GM12878 (cell line): ENCODE results near the gene PKN3. TPM values are rescaled to one million over a fixed set of nuclear protein-coding genes. Genes with fewer than 3 reads are reported as not detected.

Experiments
- ATAC-seq: fragments of 200-7000 bp; cut with Tn5 transposase; 3 replicates; pipeline ENCODE4 v1.9.1; 2020; ENCODE audit warnings: mild to moderate bottlenecking, moderate library complexity
- BruUV-seq: library from RNA; stranded (reverse); fragments of 400-500 nt; replicated peaks from 2 replicates; lab custom pipeline; 2021; lab: Mats Ljungman, UMichigan
- CTCF ChIA-PET: fragments of 300-600 bp; sonication (Branson Sonifier 250); formaldehyde crosslinking; extraction: SDS; loops from one replicate; lab custom pipeline; 2021; ENCODE audit warnings: inconsistent platforms; lab: Yijun Ruan, JAX
- POLR2A ChIA-PET: fragments of 350-600 bp; formaldehyde crosslinking; extraction: SDS; loops from one replicate; lab custom pipeline; 2021; ENCODE audit warnings: inconsistent platforms; lab: Charles Lee
- RAD21 ChIA-PET: fragments of 300-600 bp; sonication (Branson Sonifier 250); formaldehyde crosslinking; loops from one replicate; lab custom pipeline; 2023; ENCODE audit warnings: antibody characterized with exemption; ENCODE audit not compliant: unreplicated experiment; lab: Charles Lee
- SMC1A ChIA-PET: fragments of 300-600 bp; sonication (Branson Sonifier 250); formaldehyde crosslinking; loops from one replicate; lab custom pipeline; 2023; ENCODE audit not compliant: unreplicated experiment, uncharacterized antibody; lab: Charles Lee
- DNase-seq: peaks from one replicate; pipeline ENCODE4 v3.0.0-alpha.2; 2011; ENCODE audit warnings: low read depth, low spot score
- FAIRE-seq: peaks from 3 replicates; lab custom pipeline; 2011; peaks lifted over from hg19 to GRCh38; lab: Jason Lieb, UNC
- H2AFZ ChIP-seq: 2 replicates; pipeline ENCODE4 v1.6.0; 2011; ENCODE audit warnings: low read depth, low read length, control low read depth; ENCODE audit not compliant: control insufficient read depth
- H3K27ac ChIP-seq: 2 replicates; pipeline ENCODE4 v1.5.1; 2011; ENCODE audit warnings: control low read depth; ENCODE audit not compliant: control insufficient read depth, insufficient read depth
- H3K27me3 ChIP-seq, 2 experiments: replicated peaks in 1 of 2; 2 replicates each; pipeline versions ENCODE4 v1.6.0 to v1.6.1; 2011; ENCODE audit warnings: low read length in 1 of 2; ENCODE audit not compliant: control insufficient read depth in 2 of 2, insufficient read depth in 2 of 2
- H3K36me3 ChIP-seq, 2 experiments: 2 replicates each; pipeline ENCODE4 v1.5.1; 2011; ENCODE audit warnings: low read length in 1 of 2; ENCODE audit not compliant: control insufficient read depth in 2 of 2, insufficient read depth in 2 of 2
- H3K4me1 ChIP-seq: 2 replicates; pipeline ENCODE4 v1.6.1; 2011; ENCODE audit warnings: mild to moderate bottlenecking, low read length, moderate library complexity, mixed read lengths; ENCODE audit not compliant: control insufficient read depth, insufficient read depth
- H3K4me2 ChIP-seq: 2 replicates; pipeline ENCODE4 v1.6.0; 2011; ENCODE audit warnings: control low read depth; ENCODE audit not compliant: control insufficient read depth, insufficient read depth
- H3K4me3 ChIP-seq: fragments of 200-600 bp; sonication (generic); 2 replicates; pipeline ENCODE4 v1.5.1; 2016
- H3K79me2 ChIP-seq: 2 replicates; pipeline ENCODE4 v1.6.0; 2011; ENCODE audit warnings: low read length; ENCODE audit not compliant: control insufficient read depth, insufficient read depth
- H3K9ac ChIP-seq: 2 replicates; pipeline ENCODE4 v1.8.0; 2011; ENCODE audit warnings: low read length, control low read depth, mixed read lengths; ENCODE audit not compliant: control insufficient read depth, insufficient read depth
- H3K9me3 ChIP-seq: replicated peaks from 3 replicates; pipeline ENCODE4 v1.5.1; 2011; ENCODE audit warnings: mild to moderate bottlenecking, low read length; ENCODE audit not compliant: control insufficient read depth, insufficient read depth
- H4K20me1 ChIP-seq: 2 replicates; pipeline ENCODE4 v1.6.0; 2011; ENCODE audit not compliant: control insufficient read depth, insufficient read depth
- ATF2 ChIP-seq: IDR thresholded peaks from 2 replicates; pipeline ENCODE4 v1.6.1; 2012; ENCODE audit warnings: low read length, inconsistent platforms
- CEBPB ChIP-seq, 2 experiments: fragments of 150-350 bp in 1 of 2; IDR thresholded peaks; 2 replicates each; pipeline ENCODE4 v1.6.1; 2012 to 2014; ENCODE audit warnings: low read depth in 2 of 2, low read length in 2 of 2, borderline replicate concordance in 1 of 2, inconsistent platforms in 1 of 2
- CHD2 ChIP-seq: IDR thresholded peaks from 2 replicates; pipeline ENCODE4 v1.6.1; 2011; ENCODE audit warnings: low read depth, low read length, improper control_type of control experiment, borderline replicate concordance
- ESRRA ChIP-seq: IDR thresholded peaks from 2 replicates; pipeline ENCODE4 v1.6.1; 2012; ENCODE audit warnings: mild to moderate bottlenecking, low read length, improper control_type of control experiment
- GABPA ChIP-seq: IDR thresholded peaks from 2 replicates; pipeline ENCODE4 v1.6.1; 2014; ENCODE audit warnings: antibody characterized with exemption, low read depth, mild to moderate bottlenecking, inconsistent platforms
- HDAC2 ChIP-seq: fragments of 200-600 bp; sonication (generic); IDR thresholded peaks from 2 replicates; pipeline ENCODE4 v1.6.1; 2017
- IKZF2 ChIP-seq, 2 experiments: fragments of 450-650 bp; IDR thresholded peaks; 2 replicates each; pipeline ENCODE4 v1.6.1; 2017; ENCODE audit warnings: mild to moderate bottlenecking in 2 of 2, moderate library complexity in 2 of 2
- NFXL1 ChIP-seq: fragments of 450-650 bp; IDR thresholded peaks from 2 replicates; pipeline ENCODE4 v1.6.1; 2017; ENCODE audit warnings: antibody characterized with exemption, mild to moderate bottlenecking, borderline replicate concordance
- NR2F1 ChIP-seq: fragments of 450-650 bp; conservative IDR thresholded peaks from 2 replicates; pipeline ENCODE4 v1.6.1; 2017; ENCODE audit warnings: mild to moderate bottlenecking
- RFX5 ChIP-seq: IDR thresholded peaks from 2 replicates; pipeline ENCODE4 v1.6.1; 2011; ENCODE audit warnings: low read depth, low read length, improper control_type of control experiment
- ZBTB33 ChIP-seq: fragments of 450-650 bp; IDR thresholded peaks from 2 replicates; pipeline ENCODE4 v1.6.1; 2017; ENCODE audit warnings: mild to moderate bottlenecking
- WGBS: methylation state at CpG from one replicate; pipeline ENCODE4 v1.1.6; 2016; ENCODE audit warnings: low lambda C conversion rate; ENCODE audit not compliant: insufficient replicate concordance, insufficient coverage; ENCODE audit errors: missing lambda C conversion rate; 5-methylcytosine and 5-hydroxymethylcytosine counted together
- in situ Hi-C: fragments of 300-500 bp; cut with MboI; formaldehyde crosslinking; loops from 9 replicates; pipeline ENCODE4 v1.14.3; 2018; ENCODE audit warnings: mixed read lengths
- intact Hi-C: fragments of 100-400 bp; cut with micrococcal nuclease; formaldehyde crosslinking; loops from one replicate; pipeline ENCODE4 v1.14.2; 2022; ENCODE audit not compliant: unreplicated experiment
- polyA plus RNA-seq, 11 experiments: library from polyadenylated mRNA; depleted of rRNA in 4 of 11; unstranded in 6 of 11; stranded (reverse) in 5 of 11; fragments of >200 nt; fragmentation: Nextera tagmentation in 4 of 11; fragmentation: Illumina TruSeq in 1 of 11; extraction: Ambion mirVana in 4 of 11; extraction: Trizol in 1 of 11; gene quantifications; 1 replicate in 1 of 11; 2 replicates in 10 of 11; pipeline versions ENCODE4 v1.2.1 to v1.2.3, GENCODE V29; 2011 to 2016; ENCODE audit warnings: inconsistent platforms in 2 of 11, missing spikeins in 2 of 11, low read depth in 1 of 11
- total RNA-seq, 4 experiments: library from RNA; depleted of rRNA in 3 of 4; stranded (reverse); fragments of >200 nt in 3 of 4; fragmentation: Illumina TruSeq in 1 of 4; extraction: Trizol in 1 of 4; gene quantifications; 2 replicates each; pipeline versions ENCODE4 v1.2.1 to v1.2.3, GENCODE V29; 2013 to 2021
- TF ChIP-seq, protein P1 (sequence below): fragments of 450-650 bp; IDR thresholded peaks from 2 replicates; pipeline ENCODE4 v1.6.1; 2017; ENCODE audit warnings: antibody characterized with exemption, mild to moderate bottlenecking, moderate library complexity
- TF ChIP-seq, protein P2 (sequence below): IDR thresholded peaks from 2 replicates; pipeline ENCODE4 v1.6.1; 2011; ENCODE audit warnings: low read depth, low read length, improper control_type of control experiment, borderline replicate concordance
- TF ChIP-seq, protein P3 (sequence below): fragments of 450-650 bp; IDR thresholded peaks from 2 replicates; pipeline ENCODE4 v1.6.1; 2017; ENCODE audit warnings: borderline replicate concordance

The PKN3 gene
- total and polyA plus RNA-seq, 10 of the 15 experiments (the other 5 are each of a cell fraction or from before 2014, with no cell fraction given), result 0.35 to 11.0 (median 3.3) TPM

- TF ChIP-seq ATF2, result no peak
These were observed 32.5 kb upstream of the PKN3 start (continued) for GRCh38 chr9:128669786-128670185.

DNA sequence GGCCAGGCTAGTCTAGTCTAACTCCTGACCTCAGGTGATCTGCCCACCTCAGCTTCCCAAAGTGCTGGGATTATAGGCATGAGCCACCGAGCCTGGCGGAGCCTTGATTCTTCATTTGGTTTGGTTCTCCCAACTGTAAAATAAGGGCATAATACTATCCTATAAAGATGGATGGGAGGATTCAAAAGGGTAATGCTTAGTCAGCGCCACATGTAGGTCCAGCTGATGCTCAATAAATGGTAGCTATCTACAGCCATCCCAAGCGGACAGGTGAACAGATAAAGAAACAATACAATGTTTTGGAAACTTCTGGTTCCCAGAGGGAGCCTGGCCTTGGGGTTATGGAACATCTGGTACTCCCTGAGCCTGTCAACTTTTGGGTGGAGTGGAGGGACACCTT is 26.9 kb upstream of the PKN3 start:
- POLR2A ChIA-PET, result interaction anchor here (0.6 to 1.5 kb wide), 3 partner anchors 9 to 35 kb away, joined by 3 to 7 read pairs (median 3); no protein-coding TSS in a partner anchor
- SMC1A ChIA-PET, result interaction anchor here (1.5 kb wide), 1 partner anchor 9 kb away, joined by 5 read pairs; no protein-coding TSS in a partner anchor
- no TSS peak for BruUV-seq
- H3K4me2 ChIP-seq, result no peak overlapping the region
- 98% methylated on average over 4 of the region's 4 CpGs for WGBS
- no peak overlapping the region for H2AFZ ChIP-seq
- H3K79me2 ChIP-seq, result no peaks in the 10 kb centered on the region
- no peaks in the 10 kb centered on the region for H3K9me3 ChIP-seq
- in situ Hi-C loops, result no loop called here
- RAD21 ChIA-PET, result no interaction called here
- no peaks in the 10 kb centered on the region for H3K36me3 ChIP-seq
- CTCF ChIA-PET, result interaction anchor here (1.3 kb wide), 1 partner anchor 237 kb away, joined by 3 read pairs; no protein-coding TSS in a partner anchor
- no peaks in the 10 kb centered on the region for H4K20me1 ChIP-seq
- no peak for FAIRE-seq
- no peak for DNase-seq
- H3K27me3 ChIP-seq, result no peaks in the 10 kb centered on the region
- H3K27ac ChIP-seq, result no peak overlapping the region
- H3K4me3 ChIP-seq, result no peak overlapping the region
- ATAC-seq, result no peak
- no peaks in the 10 kb centered on the region for H3K4me1 ChIP-seq
- no peak overlapping the region for H3K9ac ChIP-seq
- intact Hi-C loops, result no loop called here
- TF ChIP-seq, protein P1, sequence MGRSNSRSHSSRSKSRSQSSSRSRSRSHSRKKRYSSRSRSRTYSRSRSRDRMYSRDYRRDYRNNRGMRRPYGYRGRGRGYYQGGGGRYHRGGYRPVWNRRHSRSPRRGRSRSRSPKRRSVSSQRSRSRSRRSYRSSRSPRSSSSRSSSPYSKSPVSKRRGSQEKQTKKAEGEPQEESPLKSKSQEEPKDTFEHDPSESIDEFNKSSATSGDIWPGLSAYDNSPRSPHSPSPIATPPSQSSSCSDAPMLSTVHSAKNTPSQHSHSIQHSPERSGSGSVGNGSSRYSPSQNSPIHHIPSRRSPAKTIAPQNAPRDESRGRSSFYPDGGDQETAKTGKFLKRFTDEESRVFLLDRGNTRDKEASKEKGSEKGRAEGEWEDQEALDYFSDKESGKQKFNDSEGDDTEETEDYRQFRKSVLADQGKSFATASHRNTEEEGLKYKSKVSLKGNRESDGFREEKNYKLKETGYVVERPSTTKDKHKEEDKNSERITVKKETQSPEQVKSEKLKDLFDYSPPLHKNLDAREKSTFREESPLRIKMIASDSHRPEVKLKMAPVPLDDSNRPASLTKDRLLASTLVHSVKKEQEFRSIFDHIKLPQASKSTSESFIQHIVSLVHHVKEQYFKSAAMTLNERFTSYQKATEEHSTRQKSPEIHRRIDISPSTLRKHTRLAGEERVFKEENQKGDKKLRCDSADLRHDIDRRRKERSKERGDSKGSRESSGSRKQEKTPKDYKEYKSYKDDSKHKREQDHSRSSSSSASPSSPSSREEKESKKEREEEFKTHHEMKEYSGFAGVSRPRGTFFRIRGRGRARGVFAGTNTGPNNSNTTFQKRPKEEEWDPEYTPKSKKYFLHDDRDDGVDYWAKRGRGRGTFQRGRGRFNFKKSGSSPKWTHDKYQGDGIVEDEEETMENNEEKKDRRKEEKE, result no peak
- TF ChIP-seq NFXL1 (no peak), IKZF2 (IDR thresholded peaks at IDR 0.05) (no peak), ZBTB33 (no peak), HDAC2 (no peak), CHD2 (no peak), NR2F1 (no peak), ESRRA (no peak), RFX5 (no peak), CEBPB (IDR thresholded peaks at IDR 0.05; ENCODE audit: borderline replicate concordance in 1 of 2, low read depth in 2 of 2, low read length in 2 of 2) (no peak), GABPA (no peak)
- TF ChIP-seq, protein P2, sequence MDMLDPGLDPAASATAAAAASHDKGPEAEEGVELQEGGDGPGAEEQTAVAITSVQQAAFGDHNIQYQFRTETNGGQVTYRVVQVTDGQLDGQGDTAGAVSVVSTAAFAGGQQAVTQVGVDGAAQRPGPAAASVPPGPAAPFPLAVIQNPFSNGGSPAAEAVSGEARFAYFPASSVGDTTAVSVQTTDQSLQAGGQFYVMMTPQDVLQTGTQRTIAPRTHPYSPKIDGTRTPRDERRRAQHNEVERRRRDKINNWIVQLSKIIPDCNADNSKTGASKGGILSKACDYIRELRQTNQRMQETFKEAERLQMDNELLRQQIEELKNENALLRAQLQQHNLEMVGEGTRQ, result no peak
- TF ChIP-seq, protein P3, sequence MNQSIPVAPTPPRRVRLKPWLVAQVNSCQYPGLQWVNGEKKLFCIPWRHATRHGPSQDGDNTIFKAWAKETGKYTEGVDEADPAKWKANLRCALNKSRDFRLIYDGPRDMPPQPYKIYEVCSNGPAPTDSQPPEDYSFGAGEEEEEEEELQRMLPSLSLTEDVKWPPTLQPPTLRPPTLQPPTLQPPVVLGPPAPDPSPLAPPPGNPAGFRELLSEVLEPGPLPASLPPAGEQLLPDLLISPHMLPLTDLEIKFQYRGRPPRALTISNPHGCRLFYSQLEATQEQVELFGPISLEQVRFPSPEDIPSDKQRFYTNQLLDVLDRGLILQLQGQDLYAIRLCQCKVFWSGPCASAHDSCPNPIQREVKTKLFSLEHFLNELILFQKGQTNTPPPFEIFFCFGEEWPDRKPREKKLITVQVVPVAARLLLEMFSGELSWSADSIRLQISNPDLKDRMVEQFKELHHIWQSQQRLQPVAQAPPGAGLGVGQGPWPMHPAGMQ, result no peak
